HepG2 (cell line): ENCODE results near the gene DHRS12. TPM values are rescaled to one million over a fixed set of nuclear protein-coding genes. Genes with fewer than 3 reads are reported as not detected.

ENCODE experiments used
- CSRNP1 ChIP-seq: sonication (generic); formaldehyde crosslinking; IDR thresholded peaks from 2 replicates; pipeline ENCODE4 v1.8.1; 2023; ENCODE audit warnings: mild to moderate bottlenecking, missing genetic modification reagents
- HES4 ChIP-seq: sonication (generic); formaldehyde crosslinking; IDR thresholded peaks from 2 replicates; pipeline ENCODE4 v1.9.0; 2021; ENCODE audit warnings: mild to moderate bottlenecking, missing genetic modification reagents, borderline replicate concordance
- HNRNPUL1 ChIP-seq: fragments of 200-400 bp; formaldehyde crosslinking; IDR thresholded peaks from 2 replicates; pipeline ENCODE4 v1.6.1; 2017; ENCODE audit warnings: low read depth, mild to moderate bottlenecking, low read length, moderate library complexity
- PAX8 ChIP-seq: sonication (generic); formaldehyde crosslinking; IDR thresholded peaks from 2 replicates; pipeline ENCODE4 v1.8.0; 2022; ENCODE audit warnings: mild to moderate bottlenecking, missing genetic modification reagents, borderline replicate concordance
- SMAD9 ChIP-seq: sonication (generic); formaldehyde crosslinking; IDR thresholded peaks from 2 replicates; pipeline ENCODE4 v1.5.1; 2020; ENCODE audit warnings: mild to moderate bottlenecking, missing genetic modification reagents
- SOX13 ChIP-seq, 3 experiments: fragments of 450-650 bp in 1 of 3; sonication (generic) in 1 of 3; formaldehyde crosslinking in 1 of 3; IDR thresholded peaks in 2 of 3; conservative IDR thresholded peaks in 1 of 3; 2 replicates each; pipeline versions ENCODE4 v1.5.0 to v1.6.1; 2016 to 2020; ENCODE audit warnings: antibody characterized with exemption in 1 of 3, mild to moderate bottlenecking in 1 of 3, missing compliant biosample characterization in 1 of 3, missing genetic modification reagents in 1 of 3, moderate library complexity in 1 of 3
- ZNF235 ChIP-seq: sonication (generic); formaldehyde crosslinking; IDR thresholded peaks from 2 replicates; pipeline ENCODE4 v1.8.1; 2023; ENCODE audit warnings: mild to moderate bottlenecking, missing genetic modification reagents, borderline replicate concordance
- ZNF354B ChIP-seq: sonication (generic); formaldehyde crosslinking; IDR thresholded peaks from 2 replicates; pipeline ENCODE4 v1.8.0; 2022; ENCODE audit warnings: mild to moderate bottlenecking, missing genetic modification reagents
- ZNF451 ChIP-seq: sonication (generic); formaldehyde crosslinking; IDR thresholded peaks from 2 replicates; pipeline ENCODE4 v1.5.0; 2020; ENCODE audit warnings: mild to moderate bottlenecking, missing genetic modification reagents
- ZNF605 ChIP-seq: sonication (generic); formaldehyde crosslinking; IDR thresholded peaks from 2 replicates; pipeline ENCODE4 v1.8.0; 2022; ENCODE audit warnings: mild to moderate bottlenecking, missing genetic modification reagents
- ZNF619 ChIP-seq: sonication (generic); formaldehyde crosslinking; IDR thresholded peaks from 2 replicates; pipeline ENCODE4 v1.4.0; 2020; ENCODE audit warnings: mild to moderate bottlenecking, missing genetic modification reagents
- ZNF839 ChIP-seq: sonication (generic); formaldehyde crosslinking; IDR thresholded peaks from 2 replicates; pipeline ENCODE4 v1.4.0; 2020; ENCODE audit warnings: missing genetic modification reagents, mild to moderate bottlenecking, borderline replicate concordance
- ZNF841 ChIP-seq: sonication (generic); formaldehyde crosslinking; IDR thresholded peaks from 2 replicates; pipeline ENCODE4 v1.8.1; 2023; ENCODE audit warnings: missing genetic modification reagents, borderline replicate concordance
- ZNF878 ChIP-seq: sonication (generic); formaldehyde crosslinking; IDR thresholded peaks from 2 replicates; pipeline ENCODE4 v1.8.1; 2023; ENCODE audit warnings: mild to moderate bottlenecking, missing genetic modification reagents, moderate library complexity
- ZNF883 ChIP-seq: sonication (generic); formaldehyde crosslinking; IDR thresholded peaks from 2 replicates; pipeline ENCODE4 v1.5.1; 2020; ENCODE audit warnings: mild to moderate bottlenecking, missing genetic modification reagents; ENCODE audit errors: not compliant biosample characterization
- polyA plus RNA-seq, 8 experiments: library from polyadenylated mRNA; depleted of rRNA in 3 of 8; stranded (reverse) in 7 of 8; unstranded in 1 of 8; fragments of >200 nt; fragmentation: Illumina TruSeq in 4 of 8; extraction: Trizol in 4 of 8; gene quantifications; 2 replicates each; pipeline versions ENCODE4 v1.2.1 to v1.2.3, GENCODE V29; 2011 to 2016; ENCODE audit warnings: low read depth in 4 of 8, missing spikeins in 1 of 8, mixed read lengths in 1 of 8; ENCODE audit not compliant: insufficient read depth in 1 of 8
- total RNA-seq, 5 experiments: library from RNA; depleted of rRNA; stranded (reverse); fragments of >200 nt; fragmentation: Illumina TruSeq; extraction: Trizol; gene quantifications; 2 replicates each; pipeline ENCODE4 v1.2.3, GENCODE V29; 2016; ENCODE audit warnings: low read depth in 1 of 5
- TF ChIP-seq, protein P1 (sequence below): sonication (generic); formaldehyde crosslinking; IDR thresholded peaks from 2 replicates; pipeline ENCODE4 v1.5.0; 2020; ENCODE audit warnings: mild to moderate bottlenecking, missing genetic modification reagents, borderline replicate concordance
- TF ChIP-seq, protein P2 (sequence below): sonication (generic); formaldehyde crosslinking; IDR thresholded peaks from 2 replicates; pipeline ENCODE4 v1.4.0; 2020; ENCODE audit warnings: missing genetic modification reagents

The DHRS12 gene
- total and polyA plus RNA-seq, 2 of the 13 experiments (the other 11 are each of a cell fraction or from before 2014, with no cell fraction given), result 7.2 to 8.4 TPM

GRCh38 chr13:51844862-51845573, 41.1 kb upstream of the DHRS12 start, which contains the start of gene TMEM272 (continued):
- TF ChIP-seq, protein P1, sequence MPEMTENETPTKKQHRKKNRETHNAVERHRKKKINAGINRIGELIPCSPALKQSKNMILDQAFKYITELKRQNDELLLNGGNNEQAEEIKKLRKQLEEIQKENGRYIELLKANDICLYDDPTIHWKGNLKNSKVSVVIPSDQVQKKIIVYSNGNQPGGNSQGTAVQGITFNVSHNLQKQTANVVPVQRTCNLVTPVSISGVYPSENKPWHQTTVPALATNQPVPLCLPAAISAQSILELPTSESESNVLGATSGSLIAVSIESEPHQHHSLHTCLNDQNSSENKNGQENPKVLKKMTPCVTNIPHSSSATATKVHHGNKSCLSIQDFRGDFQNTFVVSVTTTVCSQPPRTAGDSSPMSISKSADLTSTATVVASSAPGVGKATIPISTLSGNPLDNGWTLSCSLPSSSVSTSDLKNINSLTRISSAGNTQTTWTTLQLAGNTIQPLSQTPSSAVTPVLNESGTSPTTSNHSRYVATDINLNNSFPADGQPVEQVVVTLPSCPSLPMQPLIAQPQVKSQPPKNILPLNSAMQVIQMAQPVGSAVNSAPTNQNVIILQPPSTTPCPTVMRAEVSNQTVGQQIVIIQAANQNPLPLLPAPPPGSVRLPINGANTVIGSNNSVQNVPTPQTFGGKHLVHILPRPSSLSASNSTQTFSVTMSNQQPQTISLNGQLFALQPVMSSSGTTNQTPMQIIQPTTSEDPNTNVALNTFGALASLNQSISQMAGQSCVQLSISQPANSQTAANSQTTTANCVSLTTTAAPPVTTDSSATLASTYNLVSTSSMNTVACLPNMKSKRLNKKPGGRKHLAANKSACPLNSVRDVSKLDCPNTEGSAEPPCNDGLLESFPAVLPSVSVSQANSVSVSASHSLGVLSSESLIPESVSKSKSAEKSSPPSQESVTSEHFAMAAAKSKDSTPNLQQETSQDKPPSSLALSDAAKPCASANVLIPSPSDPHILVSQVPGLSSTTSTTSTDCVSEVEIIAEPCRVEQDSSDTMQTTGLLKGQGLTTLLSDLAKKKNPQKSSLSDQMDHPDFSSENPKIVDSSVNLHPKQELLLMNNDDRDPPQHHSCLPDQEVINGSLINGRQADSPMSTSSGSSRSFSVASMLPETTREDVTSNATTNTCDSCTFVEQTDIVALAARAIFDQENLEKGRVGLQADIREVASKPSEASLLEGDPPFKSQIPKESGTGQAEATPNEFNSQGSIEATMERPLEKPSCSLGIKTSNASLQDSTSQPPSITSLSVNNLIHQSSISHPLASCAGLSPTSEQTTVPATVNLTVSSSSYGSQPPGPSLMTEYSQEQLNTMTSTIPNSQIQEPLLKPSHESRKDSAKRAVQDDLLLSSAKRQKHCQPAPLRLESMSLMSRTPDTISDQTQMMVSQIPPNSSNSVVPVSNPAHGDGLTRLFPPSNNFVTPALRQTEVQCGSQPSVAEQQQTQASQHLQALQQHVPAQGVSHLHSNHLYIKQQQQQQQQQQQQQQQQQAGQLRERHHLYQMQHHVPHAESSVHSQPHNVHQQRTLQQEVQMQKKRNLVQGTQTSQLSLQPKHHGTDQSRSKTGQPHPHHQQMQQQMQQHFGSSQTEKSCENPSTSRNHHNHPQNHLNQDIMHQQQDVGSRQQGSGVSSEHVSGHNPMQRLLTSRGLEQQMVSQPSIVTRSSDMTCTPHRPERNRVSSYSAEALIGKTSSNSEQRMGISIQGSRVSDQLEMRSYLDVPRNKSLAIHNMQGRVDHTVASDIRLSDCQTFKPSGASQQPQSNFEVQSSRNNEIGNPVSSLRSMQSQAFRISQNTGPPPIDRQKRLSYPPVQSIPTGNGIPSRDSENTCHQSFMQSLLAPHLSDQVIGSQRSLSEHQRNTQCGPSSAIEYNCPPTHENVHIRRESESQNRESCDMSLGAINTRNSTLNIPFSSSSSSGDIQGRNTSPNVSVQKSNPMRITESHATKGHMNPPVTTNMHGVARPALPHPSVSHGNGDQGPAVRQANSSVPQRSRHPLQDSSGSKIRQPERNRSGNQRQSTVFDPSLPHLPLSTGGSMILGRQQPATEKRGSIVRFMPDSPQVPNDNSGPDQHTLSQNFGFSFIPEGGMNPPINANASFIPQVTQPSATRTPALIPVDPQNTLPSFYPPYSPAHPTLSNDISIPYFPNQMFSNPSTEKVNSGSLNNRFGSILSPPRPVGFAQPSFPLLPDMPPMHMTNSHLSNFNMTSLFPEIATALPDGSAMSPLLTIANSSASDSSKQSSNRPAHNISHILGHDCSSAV (CRISPR knock-in tag), result no peak
- no peak for TF ChIP-seq HNRNPUL1
- TF ChIP-seq ZNF354B (CRISPR knock-in tag), result no peak
- TF ChIP-seq, protein P2, sequence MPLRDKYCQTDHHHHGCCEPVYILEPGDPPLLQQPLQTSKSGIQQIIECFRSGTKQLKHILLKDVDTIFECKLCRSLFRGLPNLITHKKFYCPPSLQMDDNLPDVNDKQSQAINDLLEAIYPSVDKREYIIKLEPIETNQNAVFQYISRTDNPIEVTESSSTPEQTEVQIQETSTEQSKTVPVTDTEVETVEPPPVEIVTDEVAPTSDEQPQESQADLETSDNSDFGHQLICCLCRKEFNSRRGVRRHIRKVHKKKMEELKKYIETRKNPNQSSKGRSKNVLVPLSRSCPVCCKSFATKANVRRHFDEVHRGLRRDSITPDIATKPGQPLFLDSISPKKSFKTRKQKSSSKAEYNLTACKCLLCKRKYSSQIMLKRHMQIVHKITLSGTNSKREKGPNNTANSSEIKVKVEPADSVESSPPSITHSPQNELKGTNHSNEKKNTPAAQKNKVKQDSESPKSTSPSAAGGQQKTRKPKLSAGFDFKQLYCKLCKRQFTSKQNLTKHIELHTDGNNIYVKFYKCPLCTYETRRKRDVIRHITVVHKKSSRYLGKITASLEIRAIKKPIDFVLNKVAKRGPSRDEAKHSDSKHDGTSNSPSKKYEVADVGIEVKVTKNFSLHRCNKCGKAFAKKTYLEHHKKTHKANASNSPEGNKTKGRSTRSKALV (CRISPR knock-in tag), result no peak
- no peak for TF ChIP-seq HES4 (CRISPR knock-in tag)
- TF ChIP-seq ZNF235, result no peak
- no peak for TF ChIP-seq PAX8 (CRISPR knock-in tag)
- no peak for TF ChIP-seq CSRNP1 (CRISPR knock-in tag)
- TF ChIP-seq ZNF619, result no peak
- TF ChIP-seq ZNF841 (CRISPR knock-in tag), result no peak
- no peak for TF ChIP-seq ZNF839 (CRISPR knock-in tag)
- TF ChIP-seq ZNF605 (CRISPR knock-in tag), result no peak
- TF ChIP-seq ZNF883 (CRISPR knock-in tag), result peak; percentile 19
- TF ChIP-seq SMAD9 (CRISPR knock-in tag), result no peak
- TF ChIP-seq SOX13 (IDR thresholded peaks at IDR 0.05), result no peak
- TF ChIP-seq SOX13 (CRISPR knock-in tag; conservative IDR thresholded peaks at IDR 0.05 in 1 of 2, IDR thresholded peaks at IDR 0.05 in 1 of 2), result no peak
- TF ChIP-seq ZNF451, result no peak
- TF ChIP-seq ZNF878, result no peak
